ENCODE data around the gene KIAA1549.
"Not testable (repeated sequence)": the region's sequence is repeated elsewhere in the genome, so short reads cannot be mapped to it uniquely, and the experiment has no call there.

KIAA1549 gene

GRCh38 chr7:138843632-138844580, 137.3 kb downstream of the KIAA1549 start:
- no peak for DNase-seq

GRCh38 chr7:138842111-138842510, 139.1 kb downstream of the KIAA1549 start:
- no peak for DNase-seq

- DNase-seq, result no peak
Measured at GRCh38 chr7:138838166-138838565, 143.0 kb downstream of the KIAA1549 start.

DNA sequence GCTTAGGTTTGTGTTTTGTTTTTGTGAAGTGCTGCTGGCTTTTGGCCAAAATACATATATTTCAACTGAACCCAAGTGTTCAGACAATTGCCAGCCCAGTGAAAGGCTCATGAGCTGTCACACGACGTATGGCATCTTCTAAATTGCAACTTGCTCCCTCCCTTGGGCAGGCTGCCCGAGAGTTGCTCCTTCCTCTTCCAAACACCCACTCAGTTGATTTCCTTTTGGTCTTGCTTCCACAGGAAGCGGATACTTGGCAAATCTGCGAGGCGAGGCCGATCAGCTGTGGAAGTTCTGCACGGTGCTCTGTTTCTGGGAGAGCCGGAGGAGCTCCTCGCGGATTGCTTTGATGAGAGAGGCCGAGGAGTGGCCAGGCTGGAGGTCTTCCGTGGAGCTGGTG, 143.6 kb downstream of the KIAA1549 start:
- no peak for DNase-seq

GRCh38 chr7:138835087-138835486, 146.1 kb downstream of the KIAA1549 start:
- no peak for DNase-seq

GRCh38 chr7:138834583-138834982, 146.6 kb downstream of the KIAA1549 start:
- peak; percentile 15 for DNase-seq

GRCh38 chr7:138833596-138833995, 147.6 kb downstream of the KIAA1549 start:
- DNase-seq, result no peak

- no peak for DNase-seq
Measured at GRCh38 chr7:138832966-138833365, 148.2 kb downstream of the KIAA1549 start.

GRCh38 chr7:138829335-138829734, 151.9 kb downstream of the KIAA1549 start:
- DNase-seq, result no peak

GRCh38 chr7:138828302-138828701, 152.9 kb downstream of the KIAA1549 start:
- DNase-seq, result no peak

DNA sequence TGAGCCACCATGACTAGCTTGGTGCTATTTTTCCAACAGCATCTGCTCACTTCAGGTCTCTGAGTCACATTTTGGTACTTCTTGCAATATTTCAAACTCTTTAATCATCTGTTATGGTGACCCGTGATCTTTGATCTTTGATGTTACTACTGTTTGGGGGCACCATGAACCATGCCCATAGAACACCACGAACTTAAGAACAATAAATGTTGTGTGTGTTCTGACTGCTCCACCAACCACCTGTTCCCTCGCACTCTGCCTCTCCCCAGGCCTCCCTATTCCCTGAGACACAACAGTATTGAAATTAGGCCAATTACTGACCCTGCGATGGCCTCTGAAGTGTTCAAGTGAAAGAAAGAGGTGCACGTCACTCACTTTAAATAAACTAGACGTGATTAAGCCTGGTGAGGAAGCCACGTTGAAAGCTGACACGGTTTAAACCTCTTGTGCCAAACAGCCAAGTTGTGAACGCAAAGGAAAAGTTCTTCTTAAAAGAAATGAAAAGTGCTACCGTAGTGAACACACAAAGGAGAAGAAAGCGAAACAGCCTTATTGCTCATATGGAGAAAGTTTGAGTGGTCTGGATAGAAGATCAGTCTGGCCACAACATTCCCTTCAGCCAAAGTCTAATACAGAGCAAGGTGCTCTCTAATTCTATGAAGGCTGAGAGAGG, 156.0 kb downstream of the KIAA1549 start:
- DNase-seq, result no peak

DNA sequence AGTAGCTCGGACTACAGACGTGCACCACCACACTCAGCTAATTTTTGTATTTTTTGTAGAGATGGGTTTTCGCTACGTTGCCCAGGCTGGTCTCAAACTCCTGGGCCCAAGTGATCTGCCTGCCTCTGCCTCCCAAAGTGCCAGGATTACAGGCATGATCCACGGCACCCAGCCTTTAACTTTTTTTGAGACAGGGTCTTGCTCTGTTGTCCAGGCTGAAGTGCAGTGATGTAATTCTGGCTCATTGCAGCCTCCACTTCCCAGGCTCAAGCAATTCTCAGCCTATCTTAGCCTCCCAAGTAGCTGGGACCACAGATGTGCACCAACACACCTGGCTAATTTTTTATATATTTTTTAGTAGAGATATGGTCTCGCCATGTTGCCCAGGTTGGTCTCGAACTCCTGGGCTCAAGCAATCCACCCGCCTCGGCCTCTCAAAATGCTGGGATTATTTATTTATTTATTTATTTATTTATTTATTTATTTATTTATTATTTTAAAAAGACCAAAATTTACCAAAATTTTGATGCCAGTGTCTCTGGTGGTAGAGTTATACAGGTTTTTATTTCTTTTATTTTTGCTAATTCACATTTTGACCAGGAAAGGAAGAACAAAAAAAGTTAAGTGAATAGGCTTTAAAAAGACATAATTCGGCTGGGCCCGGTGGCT, 158.2 kb downstream of the KIAA1549 start:
- no peak for DNase-seq

- no peak for DNase-seq
Measured at GRCh38 chr7:138821912-138822311, 159.3 kb downstream of the KIAA1549 start.

- DNase-seq, result no peak
Measured at GRCh38 chr7:138819625-138820024, 161.6 kb downstream of the KIAA1549 start.

DNA sequence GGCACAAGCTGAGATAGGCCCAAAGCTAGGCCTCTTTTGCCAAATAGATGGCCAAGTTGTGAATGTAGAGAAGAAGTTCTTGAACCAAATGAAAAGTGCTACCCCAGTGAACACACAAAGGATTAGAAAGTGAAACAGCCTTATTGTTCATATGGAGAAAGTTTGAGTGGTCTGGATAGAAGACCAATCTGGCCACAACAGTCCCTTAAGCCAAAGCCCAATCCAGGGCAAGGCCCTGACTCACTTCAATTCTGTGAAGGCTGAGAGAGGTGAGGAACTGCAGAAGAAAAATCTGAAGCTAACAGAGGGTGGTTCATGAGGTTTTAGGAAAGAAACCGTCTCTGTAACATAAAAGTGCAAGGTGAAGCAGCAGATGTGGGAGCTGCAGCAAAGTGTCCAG, 164.5 kb downstream of the KIAA1549 start:
- no peak for DNase-seq

DNA sequence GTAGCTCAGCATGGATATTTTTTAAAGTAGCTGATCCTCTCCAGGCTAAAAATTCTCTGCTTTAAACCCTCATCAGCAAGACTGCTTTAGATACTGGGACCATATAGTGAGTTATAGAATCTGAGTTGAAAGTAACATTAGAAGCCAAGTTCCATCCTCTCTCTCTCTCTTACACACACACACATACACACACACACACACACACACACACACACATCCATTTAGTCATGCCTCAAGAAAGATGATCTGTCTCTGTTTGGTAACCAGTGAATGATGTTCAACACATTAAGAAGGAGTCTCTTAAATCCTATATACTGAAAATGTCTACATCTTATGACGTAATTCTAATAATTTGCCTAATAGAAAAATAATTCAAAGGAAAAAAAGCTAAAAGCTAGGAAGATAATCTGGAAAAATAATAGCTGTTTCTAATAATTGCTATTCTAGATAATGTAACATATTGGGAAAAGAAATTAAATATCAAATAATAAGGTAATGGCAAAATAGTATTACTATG, 166.3 kb downstream of the KIAA1549 start:
- DNase-seq, result no peak

DNA sequence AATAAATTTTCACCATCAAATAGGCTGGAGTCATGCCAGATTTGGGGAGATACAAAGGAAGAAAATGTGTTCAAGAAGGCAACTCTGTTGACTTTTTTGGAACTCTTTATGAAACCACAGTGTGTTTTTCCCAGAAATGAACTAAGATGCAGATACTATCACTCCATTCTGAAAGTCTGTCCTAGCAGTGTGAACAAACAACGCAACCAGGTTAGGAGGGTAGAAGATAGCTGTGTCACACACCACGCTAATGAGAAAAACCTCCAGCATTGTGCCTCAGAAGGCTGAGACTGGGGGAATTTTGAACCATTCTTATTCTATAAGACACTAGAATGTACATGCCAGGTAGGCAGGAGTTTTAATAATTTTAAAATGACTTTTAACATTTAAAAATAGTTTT, 167.2 kb downstream of the KIAA1549 start:
- no peak for DNase-seq

DNA sequence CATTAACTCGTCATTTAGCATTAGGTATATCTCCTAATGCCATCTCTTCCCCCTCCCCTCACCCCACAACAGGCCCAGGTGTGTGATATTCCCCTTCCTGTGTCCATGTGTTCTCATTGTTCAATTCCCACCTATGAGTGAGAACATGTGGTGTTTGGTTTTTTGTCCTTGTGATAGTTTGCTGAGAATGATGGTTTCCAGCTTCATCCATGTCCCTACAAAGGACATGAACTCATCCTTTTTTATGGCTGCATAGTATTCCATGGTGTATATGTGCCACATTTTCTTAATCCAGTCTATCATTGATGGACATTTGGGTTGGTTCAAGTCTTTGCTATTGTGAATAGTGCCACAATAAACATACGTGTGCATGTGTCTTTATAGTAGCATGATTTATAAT, 169.9 kb downstream of the KIAA1549 start:
- DNase-seq, result not testable (repeated sequence)

GRCh38 chr7:138809346-138809745, 171.8 kb downstream of the KIAA1549 start:
- no peak for DNase-seq

GRCh38 chr7:138804618-138805017, 176.6 kb downstream of the KIAA1549 start:
- no peak for DNase-seq

DNA sequence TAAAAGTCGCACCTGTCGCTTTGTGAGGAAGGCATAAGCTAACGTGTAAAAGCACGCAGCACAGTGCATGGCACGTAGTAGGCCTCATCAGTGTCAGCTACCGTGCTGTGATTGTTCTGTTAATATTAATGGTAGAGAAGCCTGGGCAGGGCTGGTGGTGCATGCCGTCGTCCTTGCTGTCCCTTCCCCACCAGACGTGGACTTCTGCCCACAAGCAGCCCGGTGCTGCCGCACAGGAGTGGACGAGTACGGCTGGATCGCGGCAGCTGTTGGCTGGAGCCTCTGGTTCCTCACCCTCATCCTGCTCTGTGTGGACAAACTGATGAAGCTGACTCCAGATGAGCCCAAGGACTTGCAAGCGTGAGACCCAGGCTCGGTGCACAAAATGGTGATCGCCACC, 178.5 kb downstream of the KIAA1549 start:
- DNase-seq, result no peak

DNA sequence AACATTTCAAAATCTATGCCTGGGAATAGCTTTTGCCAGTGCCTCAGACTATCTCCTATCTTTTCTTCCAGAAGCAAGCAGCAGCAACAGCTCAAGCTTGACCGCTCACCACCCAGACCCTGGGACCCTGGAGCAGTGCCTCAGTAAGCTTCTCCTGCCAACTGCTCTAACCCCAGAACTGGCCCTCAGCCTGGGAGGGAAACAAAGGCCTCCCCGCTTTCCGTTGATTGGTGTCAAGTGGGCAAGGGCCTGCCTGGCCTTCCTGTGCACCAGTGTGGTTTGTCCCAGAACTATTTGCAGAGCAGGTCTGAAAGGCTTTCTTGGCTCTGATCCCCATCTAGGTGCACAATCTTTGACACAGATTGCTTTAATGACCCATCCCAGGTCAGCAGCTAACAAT, 179.9 kb downstream of the KIAA1549 start:
- DNase-seq, result no peak

DNA sequence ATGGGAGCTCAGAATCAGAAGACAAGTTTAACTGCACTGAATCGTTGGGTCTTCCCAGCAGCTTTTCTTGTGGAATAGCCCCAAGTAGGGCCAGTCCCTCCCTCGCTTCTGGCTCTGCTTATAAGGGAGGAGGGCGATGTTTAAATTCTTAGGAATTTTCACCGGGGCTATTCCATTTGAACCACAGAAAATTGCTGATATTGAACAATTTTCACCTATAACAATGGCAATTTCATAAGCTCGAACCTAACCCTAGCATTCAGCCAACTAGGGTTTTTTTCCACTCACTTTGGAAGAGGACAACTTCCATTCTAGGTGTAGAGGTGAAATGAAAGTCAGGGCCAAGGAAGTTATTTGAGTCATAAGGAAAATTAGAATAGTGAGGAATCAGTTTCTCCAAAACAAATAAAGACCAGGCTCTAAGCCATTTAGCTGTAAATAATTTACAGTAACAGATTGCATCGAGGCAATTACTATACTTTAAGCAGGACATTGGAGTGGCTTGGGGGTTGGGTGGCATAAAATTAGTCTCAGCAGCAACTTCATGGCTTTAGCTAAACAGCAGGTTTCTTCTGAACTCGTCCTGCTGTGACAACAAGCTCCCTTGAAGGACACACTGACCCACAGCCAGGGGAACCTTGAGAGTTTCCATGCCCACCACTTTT, 181.7 kb downstream of the KIAA1549 start:
- no peak for DNase-seq
